Prostate gland (tissue), 2 donors: ENCODE measurements around the gene VCAN. TPM values are rescaled to one million over a fixed set of nuclear protein-coding genes. Genes with fewer than 3 reads are reported as not detected.

ENCODE experiments used
- DNase-seq: peaks from one replicate; pipeline ENCODE4 v3.0.0-alpha.2; 2019; ENCODE audit warnings: low spot score
- H3K27ac ChIP-seq, 2 donors: fragments of 200-600 bp; sonication (generic); 2 replicates each; pipeline ENCODE4 v1.5.1; 2017 to 2019
- H3K27me3 ChIP-seq: fragments of 200-600 bp; sonication (generic); replicated peaks from 2 replicates; pipeline ENCODE4 v1.5.1; 2019; ENCODE audit not compliant: insufficient read depth
- H3K36me3 ChIP-seq, 2 donors: fragments of 200-600 bp; sonication (generic); 1 replicate in 1 of 2; 2 replicates in 1 of 2; pipeline versions ENCODE4 v1.5.1 to v1.8.1; 2017 to 2019
- H3K4me1 ChIP-seq: fragments of 200-600 bp; sonication (generic); replicated peaks from 2 replicates; pipeline ENCODE4 v1.5.1; 2019
- H3K4me3 ChIP-seq, 2 donors: fragments of 200-600 bp; sonication (generic); 2 replicates each; pipeline ENCODE4 v1.5.1; 2017 to 2019
- H3K9me3 ChIP-seq: fragments of 200-600 bp; sonication (generic); 2 replicates; pipeline ENCODE4 v1.5.1; 2017
- CTCF ChIP-seq, 4 experiments: fragments of 200-600 bp in 2 of 4; fragments of 450-650 bp in 2 of 4; sonication (generic) in 2 of 4; IDR thresholded peaks; 1 replicate in 3 of 4; 2 replicates in 1 of 4; pipeline ENCODE4 v1.5.1; 2016 to 2019; ENCODE audit warnings: antibody characterized with exemption in 4 of 4, mild to moderate bottlenecking in 2 of 4, moderate library complexity in 2 of 4
- POLR2A ChIP-seq: fragments of 450-650 bp; IDR thresholded peaks from one replicate; pipeline ENCODE4 v1.6.1; 2016; ENCODE audit warnings: antibody characterized with exemption, mild to moderate bottlenecking
- POLR2AphosphoS5 ChIP-seq: sonication (generic); formaldehyde crosslinking; IDR thresholded peaks from one replicate; pipeline ENCODE4 v1.6.1; 2017; ENCODE audit warnings: antibody characterized with exemption
- WGBS: methylation state at CpG from one replicate; pipeline ENCODE4 v1.1.5; 2018; 5-methylcytosine and 5-hydroxymethylcytosine counted together
- intact Hi-C: fragments of 100-400 bp; cut with DNase I; formaldehyde crosslinking; loops from one replicate; pipeline ENCODE4 v1.14.2; 2022
- total RNA-seq, 2 donors: library from RNA; depleted of rRNA; stranded (reverse); fragments of >200 nt; gene quantifications; one replicate each; pipeline ENCODE4 v1.1.0, GENCODE V29; 2016

Gene VCAN
- total RNA-seq, 2 donors from 2014 or later: 24.4 to 72.9 TPM

DNA sequence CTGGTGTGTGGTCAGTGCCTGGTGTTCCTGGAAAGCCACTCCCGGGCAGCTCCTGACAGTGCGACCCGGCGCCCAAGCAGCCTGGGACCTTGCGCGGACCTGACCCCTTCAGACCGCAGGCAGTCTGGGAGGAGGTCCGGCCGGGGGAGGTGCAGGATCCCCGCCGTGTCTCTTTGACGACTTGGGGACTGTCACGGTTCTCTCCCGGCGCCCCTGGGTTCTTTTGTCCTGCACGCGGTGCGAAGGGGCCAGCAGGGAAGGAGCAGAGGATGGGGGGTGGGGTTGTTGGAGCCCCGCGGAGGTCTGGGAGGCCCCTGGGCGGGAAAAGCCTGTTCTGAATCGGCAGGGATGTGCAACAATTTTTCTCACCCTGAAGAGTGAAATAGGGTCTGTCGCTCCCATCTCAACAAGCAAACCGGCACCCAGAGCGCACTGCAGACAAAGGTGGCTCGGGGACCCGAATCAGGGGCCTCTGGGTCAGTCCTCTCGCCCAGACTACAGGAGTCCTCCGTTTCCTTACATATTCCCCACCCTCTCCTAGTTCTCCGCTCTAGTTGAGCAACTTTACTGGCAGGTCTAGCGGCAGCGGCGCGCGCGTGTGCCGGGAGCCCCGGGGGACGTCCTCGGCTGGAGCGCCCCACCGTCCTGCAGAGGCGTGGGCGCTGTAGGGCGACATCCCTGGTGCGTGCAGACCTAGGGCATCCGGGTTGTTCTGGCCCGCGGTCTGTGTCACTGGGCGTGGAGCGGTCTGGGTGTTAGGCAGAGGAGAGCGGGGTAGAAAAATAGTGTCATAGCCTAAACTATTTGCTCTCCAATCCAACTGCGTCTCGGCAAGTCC is 1.2 kb downstream of the VCAN start:
- no peak overlapping the region for H3K27ac ChIP-seq

DNA sequence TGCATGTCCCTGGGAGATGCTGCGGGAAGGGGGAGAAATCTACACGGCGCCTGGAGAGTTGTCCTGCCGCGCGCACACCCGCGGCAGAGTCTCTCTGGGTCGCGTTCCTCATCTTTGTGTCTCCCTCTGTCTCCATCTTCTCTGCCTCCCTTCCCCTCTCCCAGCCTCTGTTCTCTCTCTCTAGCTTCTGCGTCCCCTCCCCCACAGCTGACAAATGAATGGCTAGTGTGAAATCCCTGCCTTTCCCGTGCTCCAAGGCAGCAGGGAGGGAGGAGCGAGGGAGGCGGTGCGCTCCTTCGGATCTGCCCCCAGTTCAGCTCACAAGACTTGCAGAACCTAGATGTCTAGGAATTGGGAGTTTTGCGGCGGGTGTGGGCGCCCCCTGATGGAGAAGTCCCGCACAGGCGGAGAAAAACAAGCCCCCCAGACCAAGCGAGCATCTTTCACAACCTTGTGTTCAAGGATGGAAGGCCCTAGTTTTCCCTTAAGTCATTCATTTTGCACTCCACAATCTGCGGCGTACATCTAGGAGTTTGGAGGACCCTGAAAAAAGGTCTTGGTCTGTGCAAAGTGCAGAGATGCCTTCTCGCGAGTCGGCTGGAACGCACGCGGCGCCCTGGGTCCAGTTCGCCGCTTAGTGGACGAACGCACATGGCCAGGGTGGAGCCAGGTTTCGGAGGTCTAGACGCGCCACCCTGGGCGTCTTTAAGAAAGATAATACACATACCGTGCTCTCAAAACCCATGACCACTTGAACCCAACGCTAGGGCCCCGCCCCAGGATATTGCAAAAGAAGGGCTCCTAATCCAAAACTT is 2.0 kb downstream of the VCAN start:
- peak overlapping the region; percentile 13 to 59 for H3K27ac ChIP-seq
- DNase-seq: peak; percentile 65
- H3K9me3 ChIP-seq: no peaks in the 10 kb centered on the region
- peaks cover 5% of the 10 kb centered on the region for H3K4me1 ChIP-seq
- peak overlapping the region; percentile 23 to 28 for H3K4me3 ChIP-seq
- no peak for TF ChIP-seq POLR2A
- peak; percentile 34 for TF ChIP-seq POLR2AphosphoS5
- peak in 3 of 4 experiments; percentile 37 to 67 (median 62) for TF ChIP-seq CTCF (IDR thresholded peaks at IDR 0.05)
- peaks cover 20% of the 10 kb centered on the region for H3K27me3 ChIP-seq
- 1% methylated on average over 42 of the region's 42 CpGs for WGBS
- H3K36me3 ChIP-seq: no peaks in the 10 kb centered on the region
- intact Hi-C loops: loop anchor here (5.0 to 10.0 kb wide), 2 partner anchors 79 to 1119 kb away; no protein-coding TSS in a partner anchor

More for the DNA sequence above, 1.2 kb downstream of the VCAN start:
- TF ChIP-seq POLR2A (no peak), CTCF (IDR thresholded peaks at IDR 0.05) (no peak), POLR2AphosphoS5 (no peak)
- Histone ChIP-seq H3K36me3 (no peaks in the 10 kb centered on the region), H3K27me3 (peaks cover 17% of the 10 kb centered on the region), H3K9me3 (no peaks in the 10 kb centered on the region), H3K4me1 (peaks cover 5% of the 10 kb centered on the region), H3K4me3 (peak overlapping the region; percentile 23 to 28)
- WGBS: under 1% methylated on average over 54 of the region's 54 CpGs
- DNase-seq: no peak
- intact Hi-C loops: loop anchor here (5.0 to 10.0 kb wide), 2 partner anchors 80 to 1118 kb away; no protein-coding TSS in a partner anchor

GRCh38 chr5:83474161-83474796 is 2.7 kb downstream of the VCAN start:
- no peaks in the 10 kb centered on the region for H3K9me3 ChIP-seq
- no peaks in the 10 kb centered on the region for H3K36me3 ChIP-seq
- TF ChIP-seq POLR2AphosphoS5: no peak
- TF ChIP-seq POLR2A: peak; percentile 11
- TF ChIP-seq CTCF (IDR thresholded peaks at IDR 0.05): no peak
- 3% methylated on average over 39 of the region's 46 CpGs for WGBS
- intact Hi-C loops: loop anchor here (5.0 to 10.0 kb wide), 2 partner anchors 78 to 1119 kb away; no protein-coding TSS in a partner anchor
- DNase-seq: peak; percentile 28
- H3K27me3 ChIP-seq: peaks cover 20% of the 10 kb centered on the region
- H3K27ac ChIP-seq: peak overlapping the region; percentile 13 to 59
- peaks cover 5% of the 10 kb centered on the region for H3K4me1 ChIP-seq
- H3K4me3 ChIP-seq: peak overlapping the region; percentile 15 to 28

- H3K9me3 ChIP-seq: no peaks in the 10 kb centered on the region
- no peak for DNase-seq
- H3K27me3 ChIP-seq: peaks cover 20% of the 10 kb centered on the region
- H3K36me3 ChIP-seq: no peaks in the 10 kb centered on the region
- no peak for TF ChIP-seq POLR2AphosphoS5
- TF ChIP-seq POLR2A: no peak
- TF ChIP-seq CTCF (IDR thresholded peaks at IDR 0.05): no peak
- 19% methylated on average over 8 of the region's 8 CpGs for WGBS
- H3K4me1 ChIP-seq: peaks cover 5% of the 10 kb centered on the region
- intact Hi-C loops: loop anchor here (5.0 to 10.0 kb wide), 2 partner anchors 77 to 1120 kb away; no protein-coding TSS in a partner anchor
- peak overlapping the region; percentile 13 to 59 for H3K27ac ChIP-seq
- H3K4me3 ChIP-seq: peak overlapping the region; percentile 15 to 28
Observed at GRCh38 chr5:83474991-83475390, 3.4 kb downstream of the VCAN start.
